GM12865 (cell line): ENCODE data around the gene ARID3B.
"Not testable (repeated sequence)": the region's sequence is repeated elsewhere in the genome, so short reads cannot be mapped to it uniquely, and the experiment has no call there.

Experiments used
- DNase-seq: peaks from one replicate; pipeline ENCODE4 v3.0.0; 2010; ENCODE audit warnings: low read depth
- H3K4me3 ChIP-seq: 2 replicates; pipeline ENCODE4 v1.5.1; 2011; ENCODE audit warnings: mild to moderate bottlenecking, low read depth, low read length, control low read depth
- TF ChIP-seq, protein P1 (sequence below): IDR thresholded peaks from 2 replicates; pipeline ENCODE4 v1.5.1; 2011; ENCODE audit warnings: low read length, control low read depth, low read depth, inconsistent platforms; ENCODE audit not compliant: insufficient read depth; ENCODE audit errors: missing control alignments

The ARID3B gene

DNA sequence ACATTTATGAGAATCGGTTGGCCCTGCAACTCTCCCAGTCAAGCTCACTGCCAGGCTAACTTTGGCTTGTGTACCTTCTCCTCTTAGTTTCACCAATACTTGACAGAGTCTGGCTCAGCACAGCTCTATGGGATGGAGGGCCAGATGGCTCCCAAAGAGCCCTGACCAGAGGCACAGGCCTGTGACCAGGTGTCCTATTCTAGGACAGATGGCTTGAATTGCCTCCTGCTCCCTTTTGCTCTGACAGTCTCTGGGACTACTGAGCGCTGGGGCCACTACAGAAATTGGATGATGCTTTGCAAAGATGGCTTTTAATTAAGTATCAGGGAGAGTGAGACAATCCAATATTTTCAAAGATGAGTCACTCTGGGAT, 10.3 kb upstream of the ARID3B start:
- TF ChIP-seq, protein P1, sequence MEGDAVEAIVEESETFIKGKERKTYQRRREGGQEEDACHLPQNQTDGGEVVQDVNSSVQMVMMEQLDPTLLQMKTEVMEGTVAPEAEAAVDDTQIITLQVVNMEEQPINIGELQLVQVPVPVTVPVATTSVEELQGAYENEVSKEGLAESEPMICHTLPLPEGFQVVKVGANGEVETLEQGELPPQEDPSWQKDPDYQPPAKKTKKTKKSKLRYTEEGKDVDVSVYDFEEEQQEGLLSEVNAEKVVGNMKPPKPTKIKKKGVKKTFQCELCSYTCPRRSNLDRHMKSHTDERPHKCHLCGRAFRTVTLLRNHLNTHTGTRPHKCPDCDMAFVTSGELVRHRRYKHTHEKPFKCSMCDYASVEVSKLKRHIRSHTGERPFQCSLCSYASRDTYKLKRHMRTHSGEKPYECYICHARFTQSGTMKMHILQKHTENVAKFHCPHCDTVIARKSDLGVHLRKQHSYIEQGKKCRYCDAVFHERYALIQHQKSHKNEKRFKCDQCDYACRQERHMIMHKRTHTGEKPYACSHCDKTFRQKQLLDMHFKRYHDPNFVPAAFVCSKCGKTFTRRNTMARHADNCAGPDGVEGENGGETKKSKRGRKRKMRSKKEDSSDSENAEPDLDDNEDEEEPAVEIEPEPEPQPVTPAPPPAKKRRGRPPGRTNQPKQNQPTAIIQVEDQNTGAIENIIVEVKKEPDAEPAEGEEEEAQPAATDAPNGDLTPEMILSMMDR, result no peak
- H3K4me3 ChIP-seq, result no peak overlapping the region
- DNase-seq, result no peak

DNA sequence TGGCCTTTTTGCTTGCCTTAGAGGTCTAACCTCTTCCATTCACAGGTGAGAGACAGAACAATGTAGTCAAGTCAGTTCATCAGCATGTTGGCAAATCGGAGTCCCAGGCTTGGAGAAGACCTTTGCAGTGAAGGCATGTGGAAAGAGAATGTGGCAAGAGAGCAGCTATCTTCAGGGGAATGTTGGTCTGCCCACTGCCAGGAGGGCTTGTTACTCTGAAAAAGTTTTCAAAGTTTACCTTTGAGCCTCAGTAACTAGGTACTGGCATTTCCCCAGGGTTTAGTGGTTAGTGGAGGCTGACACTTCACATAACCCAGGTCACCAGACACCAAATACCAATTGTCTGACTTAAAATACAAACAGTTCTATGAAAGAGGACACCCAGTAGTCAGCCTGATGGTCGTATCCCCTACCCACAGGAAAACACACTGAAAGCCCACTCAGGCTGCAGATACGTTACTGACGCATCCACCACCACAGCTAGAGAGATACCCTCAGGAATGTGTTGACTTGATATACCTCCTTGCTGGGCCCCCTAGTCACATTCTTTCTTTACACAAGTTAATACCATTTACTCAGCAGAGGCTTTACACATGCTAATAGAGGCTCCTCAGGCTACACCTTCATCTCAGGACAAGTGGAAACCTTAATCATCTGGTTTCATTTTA, 9.7 kb upstream of the ARID3B start:
- no peak for DNase-seq

DNA sequence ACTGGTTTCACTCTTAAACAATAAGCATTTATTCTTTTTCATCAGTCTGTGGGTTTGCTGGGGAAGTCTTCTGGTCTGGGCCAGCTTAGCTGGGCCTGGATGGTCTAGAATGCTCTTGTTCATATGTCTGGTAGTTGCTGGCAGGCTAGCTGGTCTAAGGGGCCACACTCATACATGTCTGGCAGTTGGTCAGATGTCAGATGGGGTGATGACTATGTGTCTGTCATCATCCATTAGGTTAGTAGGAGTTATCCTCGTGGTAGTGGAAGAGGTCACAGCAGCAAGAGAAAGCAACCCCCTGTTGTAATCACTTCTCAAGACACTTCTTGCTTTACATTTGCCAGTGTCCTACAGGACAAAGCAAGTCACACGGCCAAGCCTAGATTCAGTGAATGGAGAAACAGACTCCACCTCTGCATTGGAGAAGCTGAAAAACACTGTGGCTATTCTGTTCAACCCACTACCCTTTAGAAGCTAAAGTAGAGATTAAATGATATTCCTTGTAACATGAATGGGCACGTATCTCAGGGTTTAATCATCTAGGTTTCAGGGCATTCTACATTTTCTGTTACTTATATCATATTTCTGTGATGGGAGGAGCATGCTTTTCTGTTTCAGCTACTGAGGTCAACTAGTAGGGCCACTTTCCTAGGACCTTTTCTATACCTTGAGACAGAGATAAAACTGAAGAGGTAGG, 5.5 kb upstream of the ARID3B start:
- no peak overlapping the region for H3K4me3 ChIP-seq
- TF ChIP-seq, protein P1, result no peak
- DNase-seq, result peak; percentile 18

More for the DNA sequence above, 9.7 kb upstream of the ARID3B start:
- no peak overlapping the region for H3K4me3 ChIP-seq
- TF ChIP-seq, protein P1, result no peak

- TF ChIP-seq, protein P1, result no peak
- DNase-seq, result no peak
These were observed 3.3 kb upstream of the ARID3B start for GRCh38 chr15:74537736-74538135.

GRCh38 chr15:74539521-74539920, 1.5 kb upstream of the ARID3B start:
- DNase-seq, result not testable (repeated sequence)
- H3K4me3 ChIP-seq, result peak overlapping the region; percentile 79

More at GRCh38 chr15:74537736-74538135, 3.3 kb upstream of the ARID3B start:
- no peak overlapping the region for H3K4me3 ChIP-seq

DNA sequence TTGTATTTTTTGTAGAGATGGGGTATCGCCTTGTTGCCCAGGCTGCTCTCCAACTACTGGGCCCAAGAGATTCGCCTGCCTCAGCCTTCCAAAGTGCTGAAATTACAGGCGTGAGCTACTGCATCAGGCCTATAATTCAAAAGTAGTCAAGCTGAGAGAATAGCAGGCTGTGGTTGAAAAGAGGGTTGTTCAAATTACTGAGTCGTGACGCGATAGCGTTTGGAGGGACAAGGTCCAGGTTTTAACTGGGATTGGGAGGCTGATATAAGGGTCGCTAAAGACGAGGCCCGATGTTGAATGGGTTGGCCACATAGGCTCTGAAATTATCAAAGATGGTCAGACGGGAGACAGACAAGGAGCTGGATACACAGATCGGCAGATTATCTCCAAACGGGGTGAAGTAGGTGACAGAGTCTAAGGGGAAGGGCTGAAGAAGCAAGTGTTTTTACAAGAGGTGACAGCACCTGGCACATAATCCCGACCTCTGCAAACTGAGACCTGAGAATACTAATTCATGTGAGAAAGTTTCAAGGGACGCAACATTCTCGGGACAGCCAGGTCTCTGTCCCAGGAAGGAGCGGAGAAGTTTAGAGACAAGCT, 759 bp upstream of the ARID3B start:
- no peak for DNase-seq
- peak overlapping the region; percentile 79 for H3K4me3 ChIP-seq
- TF ChIP-seq, protein P1, result no peak

DNA sequence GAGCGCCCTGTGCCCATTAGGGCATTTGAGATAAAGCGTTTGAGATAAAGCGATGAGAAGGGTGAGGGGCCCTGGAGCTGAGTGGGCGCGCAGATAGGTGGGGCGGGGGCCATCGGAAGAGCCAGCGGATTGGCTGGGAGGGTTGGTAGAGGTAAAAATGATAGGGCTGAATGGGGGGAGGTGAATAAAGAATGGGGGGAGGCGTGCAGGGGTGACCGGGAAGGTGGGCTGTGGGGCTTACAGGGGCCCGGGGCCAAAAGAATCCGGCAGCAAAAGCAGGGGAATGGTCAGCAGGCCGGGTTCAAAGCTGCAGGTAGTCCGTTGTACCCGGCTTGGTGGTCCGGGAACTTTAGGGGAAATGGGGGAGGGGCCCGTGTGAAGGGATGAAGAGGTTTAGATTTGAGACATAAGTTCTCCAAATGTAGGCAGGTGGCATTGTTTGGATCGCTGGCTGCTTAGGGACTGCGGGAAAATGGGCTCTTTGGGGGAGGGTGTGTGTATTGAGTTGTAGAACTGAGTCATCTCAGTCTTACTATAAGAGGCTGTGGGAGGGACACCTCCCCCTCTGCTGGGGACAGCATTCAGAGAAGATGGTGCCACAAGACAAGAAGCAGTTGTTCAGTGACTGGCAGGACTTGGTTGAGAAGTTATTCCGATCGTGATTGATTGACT, 610 bp downstream of the ARID3B start:
- H3K4me3 ChIP-seq, result peak overlapping the region; percentile 95
- peak; percentile 93 for DNase-seq
- TF ChIP-seq, protein P1, result no peak
